ENCODE results near the gene MPST.
A peak's percentile ranks its signal among the peaks of the same experiment; 100 is the strongest.

MPST gene

DNA sequence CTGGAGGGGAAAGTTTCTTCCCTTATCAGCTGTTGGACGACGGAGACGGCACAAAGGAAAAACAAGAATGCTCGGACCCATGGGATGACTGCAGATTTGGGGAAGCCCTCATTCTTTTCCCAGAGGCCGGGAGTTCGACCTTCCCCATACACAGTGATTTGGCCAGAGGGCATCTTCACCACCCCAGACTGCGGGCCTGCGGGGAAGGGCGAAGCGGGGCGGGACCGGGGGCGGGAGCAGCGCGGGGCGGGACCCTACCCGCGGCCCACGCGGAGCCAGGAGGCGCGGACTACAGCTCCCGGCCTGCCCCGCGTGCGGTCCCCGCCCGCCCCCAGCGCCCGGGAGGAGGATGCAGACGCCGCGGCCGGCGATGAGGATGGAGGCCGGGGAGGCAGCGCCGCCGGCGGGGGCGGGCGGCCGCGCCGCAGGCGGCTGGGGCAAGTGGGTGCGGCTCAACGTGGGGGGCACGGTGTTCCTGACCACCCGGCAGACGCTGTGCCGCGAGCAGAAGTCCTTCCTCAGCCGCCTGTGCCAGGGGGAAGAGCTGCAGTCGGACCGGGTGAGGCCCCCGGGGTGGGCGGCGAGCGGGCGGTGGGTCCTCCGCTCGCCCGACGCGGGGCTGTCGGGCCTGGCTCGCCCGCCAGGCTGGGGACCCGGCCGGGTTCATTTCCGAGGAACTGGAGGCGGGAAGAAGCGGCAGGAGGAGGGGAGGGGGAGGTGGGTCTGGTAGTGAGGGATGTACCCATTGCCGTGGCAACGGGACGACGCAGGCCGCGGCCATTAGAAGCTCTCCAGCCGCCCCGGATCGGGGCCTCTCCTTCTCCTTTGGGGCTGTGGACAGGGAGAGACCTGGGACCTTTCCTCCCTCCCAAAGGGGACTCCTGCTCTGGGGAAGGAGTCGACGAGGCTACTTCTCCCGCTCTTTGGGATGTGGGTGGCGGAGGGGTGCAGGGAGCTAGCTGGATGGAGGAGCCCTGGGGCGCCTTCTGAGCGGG, 32.1 kb downstream of the MPST start, which contains the start of gene KCTD17:
Gene KCTD17 (plus strand): TSS at position 352 of the 995 bp plus-strand sequence. CDS start 19 bp downstream, at position 371.
- TF ChIP-seq, protein P1, sequence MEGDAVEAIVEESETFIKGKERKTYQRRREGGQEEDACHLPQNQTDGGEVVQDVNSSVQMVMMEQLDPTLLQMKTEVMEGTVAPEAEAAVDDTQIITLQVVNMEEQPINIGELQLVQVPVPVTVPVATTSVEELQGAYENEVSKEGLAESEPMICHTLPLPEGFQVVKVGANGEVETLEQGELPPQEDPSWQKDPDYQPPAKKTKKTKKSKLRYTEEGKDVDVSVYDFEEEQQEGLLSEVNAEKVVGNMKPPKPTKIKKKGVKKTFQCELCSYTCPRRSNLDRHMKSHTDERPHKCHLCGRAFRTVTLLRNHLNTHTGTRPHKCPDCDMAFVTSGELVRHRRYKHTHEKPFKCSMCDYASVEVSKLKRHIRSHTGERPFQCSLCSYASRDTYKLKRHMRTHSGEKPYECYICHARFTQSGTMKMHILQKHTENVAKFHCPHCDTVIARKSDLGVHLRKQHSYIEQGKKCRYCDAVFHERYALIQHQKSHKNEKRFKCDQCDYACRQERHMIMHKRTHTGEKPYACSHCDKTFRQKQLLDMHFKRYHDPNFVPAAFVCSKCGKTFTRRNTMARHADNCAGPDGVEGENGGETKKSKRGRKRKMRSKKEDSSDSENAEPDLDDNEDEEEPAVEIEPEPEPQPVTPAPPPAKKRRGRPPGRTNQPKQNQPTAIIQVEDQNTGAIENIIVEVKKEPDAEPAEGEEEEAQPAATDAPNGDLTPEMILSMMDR (IDR thresholded peaks at IDR 0.05; ENCODE audit: low read depth, low read length, missing control alignments): no peak
- DNase-seq (ENCODE audit: low read depth): no peak

DNA sequence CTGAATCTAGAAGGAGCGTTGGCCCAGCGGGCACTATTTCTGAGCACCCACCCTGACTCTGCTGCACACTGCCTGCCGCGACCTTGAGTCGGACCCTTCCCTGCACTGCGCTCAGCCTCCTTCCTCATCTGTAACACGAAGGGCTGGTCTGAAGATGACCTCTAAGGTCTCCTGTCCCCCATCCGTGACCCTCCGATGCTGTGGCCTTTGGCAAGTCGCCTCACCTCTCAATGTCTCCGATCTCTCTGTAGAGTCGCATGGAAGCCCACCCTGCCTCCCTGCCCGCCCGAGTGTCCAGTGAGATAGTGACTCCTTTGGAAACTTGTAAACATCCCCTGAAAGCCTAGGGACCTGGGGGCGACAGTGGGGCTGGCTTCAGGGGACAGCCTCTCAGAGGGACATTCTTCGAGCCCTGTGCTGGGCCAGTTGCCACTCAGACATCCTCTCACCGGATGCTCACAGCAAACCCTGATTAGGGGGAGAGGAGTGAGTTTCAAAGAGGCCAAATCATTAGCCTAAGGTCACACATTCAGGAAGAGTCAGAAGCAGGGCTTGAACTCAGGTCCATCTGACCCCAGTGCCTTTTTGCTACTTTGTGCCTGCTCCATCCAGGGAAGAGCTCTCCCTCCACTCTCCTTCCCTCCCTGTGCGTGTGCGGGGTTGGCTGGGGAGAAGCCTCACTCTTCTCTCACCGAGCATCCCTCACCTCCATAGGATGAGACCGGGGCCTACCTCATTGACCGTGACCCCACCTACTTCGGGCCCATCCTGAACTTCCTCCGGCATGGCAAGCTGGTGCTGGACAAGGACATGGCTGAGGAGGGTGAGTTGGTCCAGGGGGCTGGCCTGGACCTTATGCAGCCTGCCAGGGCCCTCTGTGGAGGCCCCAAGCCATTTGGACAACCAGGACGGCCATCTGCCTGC, 33.1 kb downstream of the MPST start:
- TF ChIP-seq, protein P1 (IDR thresholded peaks at IDR 0.05; ENCODE audit: low read depth, low read length, missing control alignments): no peak
- DNase-seq (ENCODE audit: low read depth): no peak
- peak overlapping the region; percentile 72 for H3K4me3 ChIP-seq (ENCODE audit: low read depth, low read length)

More for the DNA sequence above, 32.1 kb downstream of the MPST start, which contains the start of gene KCTD17:
- H3K4me3 ChIP-seq (ENCODE audit: low read depth, low read length): peak within 1 kb of the TSS; percentile 72

DNA sequence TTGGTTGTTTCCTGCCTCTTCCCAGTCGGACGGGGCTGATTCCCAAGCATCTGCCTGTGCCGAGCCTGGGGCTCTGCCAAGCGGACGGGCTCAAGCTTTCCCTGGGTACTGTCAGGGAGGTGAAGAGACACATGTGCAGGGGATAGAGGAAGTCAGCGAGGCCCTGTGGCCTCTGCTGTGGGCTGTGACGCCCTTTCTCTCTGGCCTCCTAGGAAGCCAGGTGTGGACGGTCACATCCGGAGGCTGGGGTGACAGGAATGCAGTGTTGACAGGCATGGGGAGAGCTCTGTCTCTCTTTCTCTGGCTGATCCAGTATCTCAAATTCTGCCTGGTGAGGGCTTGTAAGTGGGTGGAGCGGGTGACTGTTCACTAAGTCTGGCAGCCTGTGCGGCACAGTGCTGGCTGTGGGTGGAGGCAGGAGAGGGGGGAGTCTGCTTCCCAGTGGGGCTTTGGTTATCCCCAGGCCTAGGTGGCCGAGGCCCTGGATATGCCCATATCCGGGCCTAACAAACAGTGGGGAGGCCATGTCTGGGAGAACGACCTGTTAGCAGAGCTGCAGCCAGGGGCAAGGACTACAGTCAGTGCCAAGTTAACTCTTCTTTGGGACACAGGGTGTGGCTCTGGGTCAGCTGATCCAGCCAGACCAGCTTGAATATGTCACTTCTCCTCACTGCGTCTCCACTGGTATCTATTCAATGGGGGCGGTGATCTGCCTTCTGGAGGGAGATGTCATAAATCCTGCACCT, 33.9 kb downstream of the MPST start:
- TF ChIP-seq, protein P1 (IDR thresholded peaks at IDR 0.05; ENCODE audit: low read depth, low read length, missing control alignments): no peak
- no peak overlapping the region for H3K4me3 ChIP-seq (ENCODE audit: low read depth, low read length)
- no peak for DNase-seq (ENCODE audit: low read depth)

DNA sequence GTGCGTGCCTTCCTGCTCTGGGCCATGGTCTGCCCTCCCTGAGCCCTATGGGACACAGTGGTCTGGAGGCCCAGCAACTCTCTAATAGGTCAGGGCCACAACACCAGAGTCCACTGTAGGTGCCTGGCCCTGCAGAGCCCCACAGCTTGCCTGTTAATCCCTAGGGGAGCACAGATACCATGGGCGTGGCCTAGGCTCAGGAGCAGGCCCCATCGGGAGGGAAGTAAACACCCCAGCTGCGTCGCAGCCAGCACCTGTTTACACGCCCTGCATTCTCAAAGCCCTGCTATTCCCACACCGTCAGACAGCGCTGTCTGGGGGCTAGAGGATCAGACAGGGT, 34.5 kb downstream of the MPST start:
- H3K4me3 ChIP-seq (ENCODE audit: low read depth, low read length): no peak overlapping the region
- no peak for DNase-seq (ENCODE audit: low read depth)
- TF ChIP-seq, protein P1 (IDR thresholded peaks at IDR 0.05; ENCODE audit: low read depth, low read length, missing control alignments): no peak

DNA sequence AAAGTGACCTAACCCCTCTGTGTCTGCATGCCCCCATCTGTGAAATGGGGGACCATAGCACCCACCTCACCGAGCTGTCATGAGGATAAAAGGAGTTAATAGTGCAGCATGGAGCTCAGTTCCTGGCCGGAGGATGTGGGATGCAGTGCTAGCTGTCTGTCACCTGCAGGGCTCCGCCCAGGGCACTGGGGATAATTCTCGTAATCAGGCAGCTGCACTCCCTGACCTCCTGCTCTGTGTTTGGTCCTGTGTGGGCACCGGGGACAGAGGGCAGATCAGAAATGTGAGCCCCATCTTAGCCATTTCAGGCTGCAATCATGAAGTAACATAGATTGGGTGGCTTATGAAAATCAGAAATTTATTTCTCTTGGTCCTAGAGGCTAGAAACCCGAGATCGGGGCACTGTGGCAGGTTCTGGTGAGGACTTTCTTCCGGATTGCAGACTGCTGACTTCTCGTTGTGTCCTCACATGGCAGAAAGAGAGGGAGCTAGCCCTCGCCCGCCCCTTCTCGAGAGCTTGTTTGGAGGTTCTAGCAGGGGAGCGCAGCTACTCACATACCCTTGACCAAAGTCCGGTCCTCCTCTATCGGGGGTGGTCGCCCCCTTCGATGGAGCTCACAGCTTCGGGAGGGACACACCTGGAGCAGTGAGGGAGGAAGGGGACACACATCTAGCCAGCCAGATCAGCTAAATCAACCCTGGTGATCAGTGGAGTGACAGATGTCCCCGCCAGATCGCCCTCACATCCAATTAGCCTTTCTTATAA, 35.2 kb downstream of the MPST start:
- no peak overlapping the region for H3K4me3 ChIP-seq (ENCODE audit: low read depth, low read length)

More for the DNA sequence above, 35.2 kb downstream of the MPST start:
- DNase-seq (ENCODE audit: low read depth): no peak
- TF ChIP-seq, protein P1 (IDR thresholded peaks at IDR 0.05; ENCODE audit: low read depth, low read length, missing control alignments): no peak

All from GM12864 (cell line).